PFSK-1 (cell line): ENCODE results near the gene UBE2D3.

Experiments
- FOXP2 ChIP-seq: optimal IDR thresholded peaks from 2 replicates; pipeline ENCODE3; 2011; ENCODE audit warnings: borderline replicate concordance, control low read depth, inconsistent platforms; ENCODE audit not compliant: insufficient read depth; ENCODE audit errors: extremely low read length, extremely low read depth
- POLR2AphosphoS5 ChIP-seq: IDR thresholded peaks from 2 replicates; pipeline ENCODE4 v1.6.1; 2012; ENCODE audit warnings: low read depth, mild to moderate bottlenecking, control low read depth, low read length, moderate library complexity
- REST ChIP-seq, 2 experiments: IDR thresholded peaks; 2 replicates each; pipeline versions ENCODE4 v1.6.1 to v1.8.0; 2011 to 2012; ENCODE audit warnings: low read depth in 2 of 2, low read length in 2 of 2, control low read depth in 1 of 2, inconsistent platforms in 1 of 2, mild to moderate bottlenecking in 1 of 2, moderate library complexity in 1 of 2; ENCODE audit not compliant: insufficient read depth in 1 of 2
- SIN3A ChIP-seq: IDR thresholded peaks from 2 replicates; pipeline ENCODE4 v1.6.1; 2012; ENCODE audit warnings: mild to moderate bottlenecking, low read length, moderate library complexity, borderline replicate concordance; ENCODE audit not compliant: insufficient read depth
- TAF1 ChIP-seq: IDR thresholded peaks from 2 replicates; pipeline ENCODE4 v1.6.1; 2012; ENCODE audit warnings: low read length, control low read depth, borderline replicate concordance; ENCODE audit not compliant: insufficient read depth

- TF ChIP-seq POLR2AphosphoS5 (no peak), REST (IDR thresholded peaks at IDR 0.05; ENCODE audit: insufficient read depth in 1 of 2, low read depth in 2 of 2, low read length in 2 of 2) (no peak), FOXP2 (no peak), SIN3A (no peak), TAF1 (no peak)
Observed at GRCh38 chr4:102754044-102754443, 73.3 kb downstream of the UBE2D3 start.
